WTC11 (cell line): ENCODE data around the gene SOAT1. TPM values are rescaled to one million over a fixed set of nuclear protein-coding genes. Genes with fewer than 3 reads are reported as not detected.

Experiments used
- ATAC-seq: fragments of 200-7000 bp; cut with Tn5 transposase; 2 replicates; pipeline ENCODE4 v1.10.0; 2021; ENCODE audit warnings: mild to moderate bottlenecking, moderate library complexity
- CTCF ChIA-PET: fragments of 300-600 bp; sonication (Branson Sonifier 250); formaldehyde crosslinking; loops from one replicate; lab custom pipeline; 2021; ENCODE audit warnings: antibody characterized with exemption; lab: Charles Lee
- POLR2A ChIA-PET: fragments of 350-600 bp; sonication (Branson Sonifier 250); formaldehyde crosslinking; loops from one replicate; lab custom pipeline; 2021; ENCODE audit warnings: antibody characterized with exemption; lab: Charles Lee
- DNase-seq: peaks from one replicate; pipeline ENCODE4 v3.0.0; 2021; ENCODE audit warnings: low spot score
- H3K27ac Mint-ChIP-seq: 2 replicates; pipeline ENCODE4 v1.8.0; 2021; ENCODE audit warnings: mixed read lengths
- H3K27me3 Mint-ChIP-seq: 2 replicates; pipeline ENCODE4 v1.8.0; 2021; ENCODE audit warnings: low read depth, mild to moderate bottlenecking, moderate library complexity, mixed read lengths
- H3K36me3 Mint-ChIP-seq: 2 replicates; pipeline ENCODE4 v1.8.0; 2021; ENCODE audit warnings: mixed read lengths
- H3K4me1 Mint-ChIP-seq: 2 replicates; pipeline ENCODE4 v1.8.0; 2022; ENCODE audit warnings: mixed read lengths
- H3K4me3 Mint-ChIP-seq: 2 replicates; pipeline ENCODE4 v1.8.0; 2021; ENCODE audit warnings: mild to moderate bottlenecking, moderate library complexity, mixed read lengths
- H3K9me3 Mint-ChIP-seq: 2 replicates; pipeline ENCODE4 v1.8.0; 2021; ENCODE audit warnings: mixed read lengths
- ARID4B ChIP-seq: sonication (generic); formaldehyde crosslinking; IDR thresholded peaks from 2 replicates; pipeline ENCODE4 v1.8.0; 2023; ENCODE audit warnings: missing genetic modification reagents, mild to moderate bottlenecking, borderline replicate concordance
- ATF2 ChIP-seq: sonication (generic); formaldehyde crosslinking; IDR thresholded peaks from 2 replicates; pipeline ENCODE4 v1.8.1; 2022; ENCODE audit warnings: low read depth, missing genetic modification reagents, borderline replicate concordance
- CREB1 ChIP-seq: sonication (generic); formaldehyde crosslinking; IDR thresholded peaks from 2 replicates; pipeline ENCODE4 v1.8.0; 2023; ENCODE audit warnings: mild to moderate bottlenecking, missing genetic modification reagents
- CREM ChIP-seq: sonication (generic); formaldehyde crosslinking; IDR thresholded peaks from 2 replicates; pipeline ENCODE4 v1.8.1; 2022; ENCODE audit warnings: mild to moderate bottlenecking, missing genetic modification reagents, moderate library complexity
- E2F5 ChIP-seq: sonication (generic); formaldehyde crosslinking; IDR thresholded peaks from 2 replicates; pipeline ENCODE4 v1.8.1; 2022; ENCODE audit warnings: mild to moderate bottlenecking, moderate library complexity, missing genetic modification reagents
- ELF4 ChIP-seq: sonication (generic); formaldehyde crosslinking; IDR thresholded peaks from 2 replicates; pipeline ENCODE4 v1.8.1; 2022; ENCODE audit warnings: low read depth, mild to moderate bottlenecking, moderate library complexity, missing genetic modification reagents
- ERG ChIP-seq: fragments of 250-450 bp; sonication (Bioruptor Pico); IDR thresholded peaks from 2 replicates; pipeline ENCODE4 v1.8.0; 2021; ENCODE audit warnings: mild to moderate bottlenecking
- ESRRA ChIP-seq: sonication (generic); formaldehyde crosslinking; IDR thresholded peaks from 2 replicates; pipeline ENCODE4 v1.8.1; 2022; ENCODE audit warnings: mild to moderate bottlenecking, missing genetic modification reagents, borderline replicate concordance
- FOXP1 ChIP-seq: sonication (generic); formaldehyde crosslinking; IDR thresholded peaks from 2 replicates; pipeline ENCODE4 v1.8.0; 2022; ENCODE audit warnings: missing genetic modification reagents, mild to moderate bottlenecking, moderate library complexity, borderline replicate concordance
- FOXP4 ChIP-seq: sonication (generic); formaldehyde crosslinking; IDR thresholded peaks from 2 replicates; pipeline ENCODE4 v1.8.0; 2022; ENCODE audit warnings: mild to moderate bottlenecking, missing genetic modification reagents
- GTF2I ChIP-seq: fragments of 250-450 bp; sonication (Bioruptor Pico); conservative IDR thresholded peaks from 2 replicates; pipeline ENCODE4 v1.4.0; 2021; ENCODE audit warnings: mild to moderate bottlenecking
- IRF1 ChIP-seq: sonication (generic); formaldehyde crosslinking; IDR thresholded peaks from 2 replicates; pipeline ENCODE4 v1.8.0; 2023; ENCODE audit warnings: missing genetic modification reagents
- JAZF1 ChIP-seq: fragments of 250-450 bp; sonication (Bioruptor Pico); IDR thresholded peaks from 2 replicates; pipeline ENCODE4 v1.9.0; 2021; ENCODE audit warnings: moderate library complexity, mild to moderate bottlenecking, inconsistent platforms
- NFE2L1 ChIP-seq: sonication (generic); formaldehyde crosslinking; IDR thresholded peaks from 2 replicates; pipeline ENCODE4 v1.8.1; 2023; ENCODE audit warnings: missing genetic modification reagents
- NFYB ChIP-seq: sonication (generic); formaldehyde crosslinking; conservative IDR thresholded peaks from 2 replicates; pipeline ENCODE4 v1.8.0; 2022; ENCODE audit warnings: low read depth, missing genetic modification reagents
- PRRX2 ChIP-seq: fragments of 250-450 bp; sonication (Bioruptor Pico); IDR thresholded peaks from 2 replicates; pipeline ENCODE4 v1.8.0; 2021; ENCODE audit warnings: mild to moderate bottlenecking
- SMAD3 ChIP-seq: sonication (generic); formaldehyde crosslinking; IDR thresholded peaks from 2 replicates; pipeline ENCODE4 v1.8.0; 2022; ENCODE audit warnings: missing genetic modification reagents, mild to moderate bottlenecking, borderline replicate concordance
- SOX15 ChIP-seq: fragments of 250-450 bp; sonication (Bioruptor Pico); IDR thresholded peaks from 2 replicates; pipeline ENCODE4 v1.9.0; 2021; ENCODE audit warnings: mild to moderate bottlenecking
- ZBTB43 ChIP-seq: sonication (generic); formaldehyde crosslinking; IDR thresholded peaks from 2 replicates; pipeline ENCODE4 v1.8.1; 2023; ENCODE audit warnings: mild to moderate bottlenecking, missing genetic modification reagents
- ZNF121 ChIP-seq: sonication (generic); formaldehyde crosslinking; IDR thresholded peaks from 2 replicates; pipeline ENCODE4 v1.8.0; 2023; ENCODE audit warnings: missing genetic modification reagents
- ZNF423 ChIP-seq: fragments of 250-450 bp; sonication (Bioruptor Pico); IDR thresholded peaks from 2 replicates; pipeline ENCODE4 v2.1.2; 2022; ENCODE audit warnings: mild to moderate bottlenecking, moderate library complexity
- ZNF671 ChIP-seq: fragments of 250-450 bp; sonication (Bioruptor Pico); IDR thresholded peaks from 2 replicates; pipeline ENCODE4 v1.8.0; 2021; ENCODE audit warnings: mild to moderate bottlenecking
- ZSCAN18 ChIP-seq: fragments of 250-450 bp; sonication (Bioruptor Pico); IDR thresholded peaks from 2 replicates; pipeline ENCODE4 v2.1.2; 2022; ENCODE audit warnings: mild to moderate bottlenecking, moderate library complexity
- total RNA-seq: library from RNA; stranded (reverse); gene quantifications from 3 replicates; pipeline ENCODE4 v1.2.3, GENCODE V29; 2021

Gene SOAT1
- total RNA-seq, 1 experiment from 2014 or later, result 2.3 TPM

- no peak for TF ChIP-seq ATF2 (CRISPR knock-in tag)
- no peak for TF ChIP-seq PRRX2 (CRISPR knock-in tag)
- TF ChIP-seq NFYB (CRISPR knock-in tag), result no peak
- TF ChIP-seq ZBTB43 (CRISPR knock-in tag), result no peak
- TF ChIP-seq ZNF423 (CRISPR knock-in tag), result no peak
- no peak for TF ChIP-seq ARID4B (CRISPR knock-in tag)
- TF ChIP-seq FOXP4 (CRISPR knock-in tag), result no peak
- TF ChIP-seq IRF1, result no peak
- TF ChIP-seq ESRRA (CRISPR knock-in tag), result no peak
- no peak for TF ChIP-seq JAZF1 (CRISPR knock-in tag)
- no peak for TF ChIP-seq ZSCAN18 (CRISPR knock-in tag)
These were observed 78.6 kb downstream of the SOAT1 start (continued) for GRCh38 chr1:179372160-179372559.

- no peak for ATAC-seq
- POLR2A ChIA-PET, result no interaction called here
- TF ChIP-seq ELF4 (CRISPR knock-in tag) (no peak), ZNF671 (no peak), FOXP1 (no peak), GTF2I (no peak), SMAD3 (CRISPR knock-in tag) (no peak), CREB1 (no peak), ZNF121 (CRISPR knock-in tag) (no peak), CREM (CRISPR knock-in tag) (no peak), NFE2L1 (no peak), SOX15 (CRISPR knock-in tag) (no peak), ERG (CRISPR knock-in tag) (no peak), E2F5 (CRISPR knock-in tag) (no peak), ESRRA (CRISPR knock-in tag) (no peak)
These were observed 82.6 kb downstream of the SOAT1 start for GRCh38 chr1:179376223-179376622.

More at GRCh38 chr1:179376223-179376622, 82.6 kb downstream of the SOAT1 start:
- Mint-ChIP-seq H3K27me3 (no peaks in the 10 kb centered on the region), H3K4me3 (no peak overlapping the region), H3K4me1 (no peaks in the 10 kb centered on the region), H3K9me3 (no peaks in the 10 kb centered on the region), H3K36me3 (no peaks in the 10 kb centered on the region), H3K27ac (no peak overlapping the region)
- DNase-seq, result no peak
- CTCF ChIA-PET, result no interaction called here
